Measurements from ENCODE around the gene SAP25.
"Not testable (repeated sequence)": the region's sequence is repeated elsewhere in the genome, so short reads cannot be mapped to it uniquely, and the experiment has no call there.

Gene SAP25

DNA sequence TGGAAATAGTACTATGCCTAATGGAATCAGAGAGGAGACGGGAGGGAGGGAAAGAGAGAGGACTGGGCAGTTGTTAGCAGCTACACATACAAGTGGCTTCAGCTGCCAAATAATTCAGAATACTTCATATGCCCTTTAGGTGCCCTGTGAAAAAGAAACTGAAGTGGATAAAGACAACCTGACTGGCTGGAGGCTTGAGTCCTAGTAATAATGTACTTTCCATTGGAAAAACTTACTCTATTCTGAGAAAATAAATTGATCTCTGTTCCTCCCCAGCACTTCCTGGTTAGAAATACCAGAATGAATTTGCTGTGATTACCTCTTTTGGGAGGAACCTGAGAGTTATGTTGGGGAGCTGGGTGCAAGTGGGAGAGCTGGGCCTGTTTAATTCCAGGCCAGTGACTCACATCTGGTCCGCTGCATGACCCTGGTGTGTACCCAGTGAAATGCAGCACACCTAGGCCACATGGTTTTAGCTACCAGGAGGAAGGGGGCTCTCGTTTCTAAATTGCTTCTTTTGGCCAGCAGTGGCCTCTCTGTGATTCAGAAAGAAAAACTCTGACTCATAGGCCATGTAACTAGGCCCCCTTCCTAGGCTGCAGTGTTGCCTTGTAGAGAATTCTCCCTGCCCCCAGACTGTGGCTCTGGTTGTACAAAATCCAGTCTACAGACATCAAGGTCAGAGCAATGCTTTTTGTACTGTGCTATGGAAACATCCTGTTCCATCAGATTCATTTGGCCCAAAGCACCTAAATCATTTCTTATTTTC lies 28.2 kb downstream of the SAP25 start:
- TF ChIP-seq, protein P1, sequence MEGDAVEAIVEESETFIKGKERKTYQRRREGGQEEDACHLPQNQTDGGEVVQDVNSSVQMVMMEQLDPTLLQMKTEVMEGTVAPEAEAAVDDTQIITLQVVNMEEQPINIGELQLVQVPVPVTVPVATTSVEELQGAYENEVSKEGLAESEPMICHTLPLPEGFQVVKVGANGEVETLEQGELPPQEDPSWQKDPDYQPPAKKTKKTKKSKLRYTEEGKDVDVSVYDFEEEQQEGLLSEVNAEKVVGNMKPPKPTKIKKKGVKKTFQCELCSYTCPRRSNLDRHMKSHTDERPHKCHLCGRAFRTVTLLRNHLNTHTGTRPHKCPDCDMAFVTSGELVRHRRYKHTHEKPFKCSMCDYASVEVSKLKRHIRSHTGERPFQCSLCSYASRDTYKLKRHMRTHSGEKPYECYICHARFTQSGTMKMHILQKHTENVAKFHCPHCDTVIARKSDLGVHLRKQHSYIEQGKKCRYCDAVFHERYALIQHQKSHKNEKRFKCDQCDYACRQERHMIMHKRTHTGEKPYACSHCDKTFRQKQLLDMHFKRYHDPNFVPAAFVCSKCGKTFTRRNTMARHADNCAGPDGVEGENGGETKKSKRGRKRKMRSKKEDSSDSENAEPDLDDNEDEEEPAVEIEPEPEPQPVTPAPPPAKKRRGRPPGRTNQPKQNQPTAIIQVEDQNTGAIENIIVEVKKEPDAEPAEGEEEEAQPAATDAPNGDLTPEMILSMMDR (IDR thresholded peaks at IDR 0.05; ENCODE audit: insufficient read depth, low read depth, low read length, missing control alignments) = peak; percentile 9
- no peak overlapping the region for H3K4me3 ChIP-seq (ENCODE audit: low read length)
- DNase-seq (ENCODE audit: low read depth) = peak; percentile 73

- TF ChIP-seq, protein P1 (IDR thresholded peaks at IDR 0.05; ENCODE audit: insufficient read depth, low read depth, low read length, missing control alignments) = no peak
- peak; percentile 46 for DNase-seq (ENCODE audit: low read depth)
- H3K4me3 ChIP-seq (ENCODE audit: low read length) = no peak overlapping the region
Measured at GRCh38 chr7:100544967-100545359, 28.7 kb downstream of the SAP25 start.

DNA sequence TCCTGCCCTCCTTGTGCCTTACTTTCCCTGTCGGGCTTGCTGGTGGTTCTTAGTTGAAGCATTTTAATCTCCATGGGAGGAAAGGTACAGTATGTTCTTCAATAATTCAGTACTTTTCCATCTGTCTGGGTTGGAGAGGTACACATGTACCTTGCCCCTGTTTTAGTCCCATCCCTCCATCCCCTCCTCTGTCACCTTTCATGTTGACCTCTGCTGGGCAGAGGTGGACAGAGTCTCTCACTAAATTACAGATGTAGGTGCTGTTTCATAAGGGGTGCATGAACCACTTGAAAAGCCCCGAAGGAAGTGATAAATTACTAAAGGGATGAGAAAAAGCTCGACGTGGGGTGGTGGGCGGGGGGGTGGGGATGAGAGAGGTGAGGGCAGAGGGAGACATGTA lies 29.3 kb downstream of the SAP25 start:
- H3K4me3 ChIP-seq (ENCODE audit: low read length) = no peak overlapping the region
- TF ChIP-seq, protein P1 (IDR thresholded peaks at IDR 0.05; ENCODE audit: insufficient read depth, low read depth, low read length, missing control alignments) = no peak
- DNase-seq (ENCODE audit: low read depth) = no peak

DNA sequence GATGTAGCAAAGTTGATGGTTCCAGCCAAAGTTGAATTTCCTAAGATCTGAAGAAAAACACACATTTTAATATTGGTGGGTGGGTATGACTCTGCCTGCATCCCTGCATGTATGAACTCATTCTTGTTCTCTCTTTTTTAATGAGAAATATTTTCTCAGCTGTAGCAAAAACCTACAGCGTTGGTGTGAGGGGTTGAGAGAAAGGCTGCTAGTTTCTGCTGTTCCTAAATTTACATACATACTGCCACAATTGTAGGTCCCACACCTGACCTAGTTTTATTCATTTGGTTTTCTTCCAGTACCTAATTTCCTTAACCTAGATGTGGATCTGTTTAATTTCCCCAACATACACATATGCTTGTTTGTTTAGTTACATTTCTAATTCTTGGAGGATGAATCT lies 30.1 kb downstream of the SAP25 start:
- no peak for DNase-seq (ENCODE audit: low read depth)
- no peak overlapping the region for H3K4me3 ChIP-seq (ENCODE audit: low read length)
- TF ChIP-seq, protein P1 (IDR thresholded peaks at IDR 0.05; ENCODE audit: insufficient read depth, low read depth, low read length, missing control alignments) = no peak

- not testable (repeated sequence) for DNase-seq (ENCODE audit: low read depth); H3K4me3 ChIP-seq (ENCODE audit: low read length)
Measured at GRCh38 chr7:100541309-100541708, 32.4 kb downstream of the SAP25 start.

DNA sequence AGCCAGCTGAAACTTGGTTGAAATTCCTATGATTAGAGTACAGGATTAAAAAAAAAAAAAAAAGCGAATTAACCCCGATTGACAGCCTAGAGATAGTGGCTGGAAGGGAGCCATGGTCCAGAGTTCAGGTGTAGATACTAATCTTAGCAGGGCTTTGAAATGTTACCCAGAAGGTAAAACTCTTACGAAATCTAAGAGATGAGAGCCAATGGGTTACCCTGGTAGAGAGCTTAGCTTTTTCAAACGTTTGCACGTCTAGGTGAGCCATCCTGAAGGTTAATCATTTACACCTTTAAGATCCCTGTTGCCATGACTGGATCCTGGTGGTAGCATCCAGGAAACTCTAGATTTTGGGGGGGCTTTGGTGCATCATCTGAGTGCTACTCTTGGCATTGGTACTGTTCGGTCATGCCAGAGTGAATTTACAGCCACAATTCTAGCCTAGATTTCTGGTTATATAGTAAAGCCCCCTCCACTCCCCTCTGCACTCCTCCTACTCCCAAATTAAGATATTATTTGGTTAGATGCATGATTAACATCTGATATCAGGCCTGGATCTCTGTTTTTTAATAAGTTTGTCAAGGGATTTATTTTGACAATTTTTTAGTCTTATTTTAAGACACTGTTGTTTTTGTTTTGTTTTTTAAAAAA lies 33.5 kb downstream of the SAP25 start:
- H3K4me3 ChIP-seq (ENCODE audit: low read length) = peak overlapping the region; percentile 55
- no peak for DNase-seq (ENCODE audit: low read depth)
- TF ChIP-seq, protein P1 (IDR thresholded peaks at IDR 0.05; ENCODE audit: insufficient read depth, low read depth, low read length, missing control alignments) = no peak

- DNase-seq (ENCODE audit: low read depth) = no peak
- TF ChIP-seq, protein P1 (IDR thresholded peaks at IDR 0.05; ENCODE audit: insufficient read depth, low read depth, low read length, missing control alignments) = no peak
- peak overlapping the region; percentile 55 for H3K4me3 ChIP-seq (ENCODE audit: low read length)
Measured at GRCh38 chr7:100539436-100540006, 34.2 kb downstream of the SAP25 start.
